HG02759 (cell line): ENCODE measurements around the gene RPUSD2.
A peak's percentile ranks its signal among the peaks of the same experiment; 100 is the strongest.
"Not testable (repeated sequence)": the region's sequence is repeated elsewhere in the genome, so short reads cannot be mapped to it uniquely, and the experiment has no call there.

Source experiments
- ATAC-seq: cut with Tn5 transposase; IDR thresholded peaks from one replicate; pipeline ENCODE4 v1.9.1; 2021; ENCODE audit warnings: mild to moderate bottlenecking, moderate library complexity; ENCODE audit not compliant: unreplicated experiment

RPUSD2 gene

GRCh38 chr15:40564591-40565332 is 4.3 kb upstream of the RPUSD2 start, which contains the start of gene CCDC32:
TSS of gene CCDC32 (minus strand) at chr15:40565042. CDS start at chr15:40563015, 2,027 bp downstream.
- peak; percentile 96 for ATAC-seq

GRCh38 chr15:40565333-40566238 is 3.5 kb upstream of the RPUSD2 start:
- ATAC-seq, result no peak

- ATAC-seq, result no peak
Measured at GRCh38 chr15:40567111-40567510, 2.0 kb upstream of the RPUSD2 start.

- no peak for ATAC-seq
Measured at GRCh38 chr15:40575113-40575512, 6.0 kb downstream of the RPUSD2 start.

- not testable (repeated sequence) for ATAC-seq
Measured at GRCh38 chr15:40576914-40577313, 7.8 kb downstream of the RPUSD2 start.

- ATAC-seq, result no peak
Measured at GRCh38 chr15:40578892-40579291, 9.8 kb downstream of the RPUSD2 start.

GRCh38 chr15:40581796-40582195 is 12.7 kb downstream of the RPUSD2 start:
- not testable (repeated sequence) for ATAC-seq

- ATAC-seq, result no peak
Measured at GRCh38 chr15:40582726-40583246, 13.7 kb downstream of the RPUSD2 start.

GRCh38 chr15:40584191-40584590 is 15.1 kb downstream of the RPUSD2 start:
- ATAC-seq, result no peak

- no peak for ATAC-seq
Measured at GRCh38 chr15:40590667-40591050, 21.6 kb downstream of the RPUSD2 start.

GRCh38 chr15:40591389-40591788 is 22.3 kb downstream of the RPUSD2 start:
- no peak for ATAC-seq

GRCh38 chr15:40593165-40593564 is 24.1 kb downstream of the RPUSD2 start:
- ATAC-seq, result no peak

GRCh38 chr15:40593588-40594428 is 24.7 kb downstream of the RPUSD2 start, which contains the start of gene KNL1:
TSS of gene KNL1 (plus strand) at chr15:40594249. CDS start at chr15:40602932, 8,683 bp downstream.
- peak; percentile 77 for ATAC-seq

GRCh38 chr15:40594429-40594836 is 25.3 kb downstream of the RPUSD2 start:
- ATAC-seq, result peak; percentile 60

GRCh38 chr15:40595219-40595618 is 26.1 kb downstream of the RPUSD2 start:
- ATAC-seq, result no peak

GRCh38 chr15:40595773-40596172 is 26.7 kb downstream of the RPUSD2 start:
- ATAC-seq, result no peak

GRCh38 chr15:40597024-40597423 is 27.9 kb downstream of the RPUSD2 start:
- no peak for ATAC-seq

- ATAC-seq, result no peak
Measured at GRCh38 chr15:40598126-40598525, 29.0 kb downstream of the RPUSD2 start.

- no peak for ATAC-seq
Measured at GRCh38 chr15:40598672-40599071, 29.6 kb downstream of the RPUSD2 start.

- no peak for ATAC-seq
Measured at GRCh38 chr15:40600956-40601355, 31.9 kb downstream of the RPUSD2 start.

GRCh38 chr15:40603935-40604334 is 34.8 kb downstream of the RPUSD2 start:
- no peak for ATAC-seq
